ENCODE results near the gene ERFE.
A peak's percentile ranks its signal among the peaks of the same experiment; 100 is the strongest.
"Not testable (repeated sequence)": the region's sequence is repeated elsewhere in the genome, so short reads cannot be mapped to it uniquely, and the experiment has no call there.

The ERFE gene

GRCh38 chr2:238167761-238168160 lies 9.0 kb downstream of the ERFE start:
- TF ChIP-seq ARNT (IDR thresholded peaks at IDR 0.05) (no peak), L3MBTL2 (conservative IDR thresholded peaks at IDR 0.05) (no peak), BHLHE40 (IDR thresholded peaks at IDR 0.05; ENCODE audit: borderline replicate concordance) (no peak), ZNF384 (IDR thresholded peaks at IDR 0.05) (no peak), CTBP1 (IDR thresholded peaks at IDR 0.05; ENCODE audit: borderline replicate concordance) (no peak), ELF4 (IDR thresholded peaks at IDR 0.05) (no peak), LEF1 (IDR thresholded peaks at IDR 0.05; ENCODE audit: borderline replicate concordance) (no peak), PKNOX1 (IDR thresholded peaks at IDR 0.05) (no peak)
- ChIA-PET POLR2A (interaction anchor here (1.2 kb wide), 1 partner anchor 8 kb away, joined by 3 read pairs; no protein-coding TSS in a partner anchor), CTCF (no interaction called here)
- no peak for DNase-seq (ENCODE audit: extremely low spot score)

- DNase-seq (ENCODE audit: extremely low spot score), result no peak
- ChIA-PET POLR2A (interaction anchor here (1.2 kb wide), 1 partner anchor 9 kb away, joined by 3 read pairs; no protein-coding TSS in a partner anchor), CTCF (no interaction called here)
- TF ChIP-seq BHLHE40 (IDR thresholded peaks at IDR 0.05; ENCODE audit: borderline replicate concordance) (no peak), ARNT (IDR thresholded peaks at IDR 0.05) (no peak), ELF4 (IDR thresholded peaks at IDR 0.05) (no peak), FOXA1 (IDR thresholded peaks at IDR 0.05) (no peak), SUZ12 (IDR thresholded peaks at IDR 0.05) (no peak), SP1 (IDR thresholded peaks at IDR 0.05) (no peak), ZNF384 (IDR thresholded peaks at IDR 0.05) (no peak), HDGF (IDR thresholded peaks at IDR 0.05; ENCODE audit: borderline replicate concordance) (no peak), FOXM1 (IDR thresholded peaks at IDR 0.05; ENCODE audit: borderline replicate concordance) (no peak)
These were observed 9.7 kb downstream of the ERFE start for GRCh38 chr2:238168196-238169047.

GRCh38 chr2:238169048-238169707 lies 10.4 kb downstream of the ERFE start:
- POLR2A ChIA-PET, result interaction anchor here (1.0 to 1.4 kb wide), 2 partner anchors 10 to 34 kb away, joined by 3 to 5 read pairs; partner anchors contain the start of gene ILKAP
- no peak for DNase-seq (ENCODE audit: extremely low spot score)
- TF ChIP-seq NFRKB (IDR thresholded peaks at IDR 0.05) (no peak), L3MBTL2 (conservative IDR thresholded peaks at IDR 0.05) (no peak), PKNOX1 (IDR thresholded peaks at IDR 0.05) (peak; percentile 29; the same call in 1 of the 2 replicates)
- CTCF ChIA-PET, result interaction anchor here (0.6 to 0.7 kb wide), 2 partner anchors 10 to 25 kb away, joined by 3 to 4 read pairs; no protein-coding TSS in a partner anchor

- CTCF ChIA-PET, result interaction anchor here (0.6 to 0.7 kb wide), 2 partner anchors 10 to 24 kb away, joined by 3 to 4 read pairs; no protein-coding TSS in a partner anchor
- TF ChIP-seq ARNT (IDR thresholded peaks at IDR 0.05) (no peak), LEF1 (IDR thresholded peaks at IDR 0.05; ENCODE audit: borderline replicate concordance) (no peak), PKNOX1 (IDR thresholded peaks at IDR 0.05) (no peak), L3MBTL2 (conservative IDR thresholded peaks at IDR 0.05) (no peak), FOXM1 (IDR thresholded peaks at IDR 0.05; ENCODE audit: borderline replicate concordance) (no peak), FOXA1 (IDR thresholded peaks at IDR 0.05) (no peak), SUZ12 (IDR thresholded peaks at IDR 0.05) (no peak), ZNF384 (IDR thresholded peaks at IDR 0.05) (no peak), SP1 (IDR thresholded peaks at IDR 0.05) (no peak), HDGF (IDR thresholded peaks at IDR 0.05; ENCODE audit: borderline replicate concordance) (no peak), CTBP1 (IDR thresholded peaks at IDR 0.05; ENCODE audit: borderline replicate concordance) (no peak), FOXK2 (IDR thresholded peaks at IDR 0.05) (no peak), TARDBP (IDR thresholded peaks at IDR 0.05) (no peak), NFRKB (IDR thresholded peaks at IDR 0.05) (no peak), ELF4 (IDR thresholded peaks at IDR 0.05) (no peak), BHLHE40 (IDR thresholded peaks at IDR 0.05; ENCODE audit: borderline replicate concordance) (no peak)
These were observed 11.0 kb downstream of the ERFE start for GRCh38 chr2:238169708-238170251.

GRCh38 chr2:238170386-238171071 lies 11.8 kb downstream of the ERFE start:
- no peak for DNase-seq (ENCODE audit: extremely low spot score)
- TF ChIP-seq TARDBP (IDR thresholded peaks at IDR 0.05), result no peak
- TF ChIP-seq BHLHE40 (IDR thresholded peaks at IDR 0.05; ENCODE audit: borderline replicate concordance), result no peak
- ChIA-PET POLR2A (interaction anchor here (1.4 kb wide), 1 partner anchor 11 kb away, joined by 5 read pairs; no protein-coding TSS in a partner anchor), CTCF (no interaction called here)

More at GRCh38 chr2:238169708-238170251, 11.0 kb downstream of the ERFE start:
- DNase-seq (ENCODE audit: extremely low spot score), result no peak
- POLR2A ChIA-PET, result interaction anchor here (1.0 to 1.4 kb wide), 2 partner anchors 10 to 34 kb away, joined by 3 to 5 read pairs; partner anchors contain the start of gene ILKAP

GRCh38 chr2:238171072-238171431 lies 12.3 kb downstream of the ERFE start:
- CTCF ChIA-PET; DNase-seq (ENCODE audit: extremely low spot score); POLR2A ChIA-PET: not testable (repeated sequence)

Data from HEK293T (cell line).